ENCODE data around the gene GLYR1. TPM values are rescaled to one million over a fixed set of nuclear protein-coding genes. Genes with fewer than 3 reads are reported as not detected.

The GLYR1 gene
- polyA plus RNA-seq, 1 donor (not counting 4 experiments of a cell fraction or from before 2014, with no cell fraction given), result 42.6 TPM

DNA sequence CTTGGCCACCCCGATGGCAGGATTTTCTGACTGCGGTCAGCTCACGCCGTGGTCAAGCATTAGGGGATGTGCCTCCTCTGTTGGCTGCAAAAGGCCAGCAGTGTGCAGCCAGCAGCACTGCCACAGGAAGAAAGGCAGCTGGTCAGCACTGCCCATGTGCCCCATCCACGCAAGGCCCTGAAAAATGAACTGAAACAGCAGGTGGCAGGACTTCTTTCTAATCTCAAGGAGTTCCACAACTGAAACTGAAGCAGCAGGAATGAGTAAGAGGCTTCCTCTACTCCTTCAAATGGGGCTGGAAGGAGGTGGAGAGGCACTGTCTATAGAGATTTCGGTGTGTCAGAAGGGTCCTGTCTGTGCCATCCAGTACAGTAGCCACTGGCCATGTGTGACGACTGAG is 83.3 kb downstream of the GLYR1 start:
- dilution Hi-C loops (cut with MboI; ENCODE audit: extremely low pct_ligation_motif_present, low sequenced_read_pairs), result no loop called here
- Histone ChIP-seq H3K9me3 (ENCODE audit: control insufficient read depth, low read depth, low read length) (no peaks in the 10 kb centered on the region), H3K9ac (ENCODE audit: control insufficient read depth, extremely low read depth, insufficient read depth, low read length) (no peak overlapping the region), H3K4me3 (ENCODE audit: control insufficient read depth in 2 of 3, extremely low read depth in 1 of 3, insufficient read depth in 2 of 3, low read depth in 1 of 3, low read length in 3 of 3) (no peak overlapping the region), H3K27me3 (ENCODE audit: control insufficient read depth, extremely low read depth, insufficient read depth, low read length) (no peaks in the 10 kb centered on the region), H3K4me2 (ENCODE audit: control insufficient read depth, extremely low read depth, insufficient read depth, low read depth, low read length) (no peak overlapping the region), H4K20me1 (ENCODE audit: control insufficient read depth, extremely low read depth, insufficient read depth, low read length) (no peaks in the 10 kb centered on the region), H3K27ac (ENCODE audit: control insufficient read depth, insufficient read depth, low read length) (no peak overlapping the region), H3K4me1 (ENCODE audit: control insufficient read depth, extremely low read depth, insufficient read depth, low read length) (peaks cover 11% of the 10 kb centered on the region), H3K36me3 (ENCODE audit: control insufficient read depth in 2 of 2, extremely low read depth in 1 of 2, insufficient read depth in 2 of 2, low read length in 2 of 2) (peaks cover 23 to 32% of the 10 kb centered on the region in 2 experiments), H2AFZ (ENCODE audit: control insufficient read depth, low read length) (no peak overlapping the region), H3K79me2 (ENCODE audit: control insufficient read depth, insufficient read depth, low read length) (peaks cover 21% of the 10 kb centered on the region), H3K9me1 (ENCODE audit: control insufficient read depth, extremely low read depth, insufficient read depth, low read length) (no peaks in the 10 kb centered on the region)
- FAIRE-seq (no peak), DNase-seq (ENCODE audit: low read depth, low spot score) (no peak)
- TF ChIP-seq EZH2 (IDR thresholded peaks at IDR 0.05; ENCODE audit: low read length), result no peak
- TF ChIP-seq, protein P1, sequence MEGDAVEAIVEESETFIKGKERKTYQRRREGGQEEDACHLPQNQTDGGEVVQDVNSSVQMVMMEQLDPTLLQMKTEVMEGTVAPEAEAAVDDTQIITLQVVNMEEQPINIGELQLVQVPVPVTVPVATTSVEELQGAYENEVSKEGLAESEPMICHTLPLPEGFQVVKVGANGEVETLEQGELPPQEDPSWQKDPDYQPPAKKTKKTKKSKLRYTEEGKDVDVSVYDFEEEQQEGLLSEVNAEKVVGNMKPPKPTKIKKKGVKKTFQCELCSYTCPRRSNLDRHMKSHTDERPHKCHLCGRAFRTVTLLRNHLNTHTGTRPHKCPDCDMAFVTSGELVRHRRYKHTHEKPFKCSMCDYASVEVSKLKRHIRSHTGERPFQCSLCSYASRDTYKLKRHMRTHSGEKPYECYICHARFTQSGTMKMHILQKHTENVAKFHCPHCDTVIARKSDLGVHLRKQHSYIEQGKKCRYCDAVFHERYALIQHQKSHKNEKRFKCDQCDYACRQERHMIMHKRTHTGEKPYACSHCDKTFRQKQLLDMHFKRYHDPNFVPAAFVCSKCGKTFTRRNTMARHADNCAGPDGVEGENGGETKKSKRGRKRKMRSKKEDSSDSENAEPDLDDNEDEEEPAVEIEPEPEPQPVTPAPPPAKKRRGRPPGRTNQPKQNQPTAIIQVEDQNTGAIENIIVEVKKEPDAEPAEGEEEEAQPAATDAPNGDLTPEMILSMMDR (optimal IDR thresholded peaks at IDR 0.05 in 1 of 3, IDR thresholded peaks at IDR 0.05 in 1 of 3, conservative IDR thresholded peaks at IDR 0.05 in 1 of 3; ENCODE audit: extremely low read depth in 1 of 3, insufficient read depth in 2 of 3, low read length in 3 of 3), result no peak

DNA sequence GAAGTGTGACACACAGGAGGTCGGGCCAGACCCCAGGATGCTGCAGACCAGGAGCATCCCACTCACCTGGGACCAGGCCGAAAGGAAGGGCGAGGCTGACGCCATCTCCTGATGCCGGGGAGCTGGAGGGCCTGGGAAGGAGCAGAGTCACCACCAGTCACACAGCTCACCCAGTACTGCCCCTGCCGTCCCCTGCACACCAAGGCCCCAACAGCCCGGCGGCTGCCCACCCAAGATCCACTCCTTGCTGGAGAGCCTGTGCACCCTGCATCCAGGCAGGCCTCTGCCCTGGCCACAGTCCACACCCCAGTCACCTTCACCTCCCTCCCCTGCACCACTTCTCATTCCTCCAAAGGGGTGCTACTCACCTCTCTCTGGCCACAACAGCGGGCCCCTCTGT is 84.9 kb downstream of the GLYR1 start:
- Histone ChIP-seq H3K4me1 (ENCODE audit: control insufficient read depth, extremely low read depth, insufficient read depth, low read length) (peaks cover 8% of the 10 kb centered on the region), H3K4me2 (ENCODE audit: control insufficient read depth, extremely low read depth, insufficient read depth, low read depth, low read length) (no peak overlapping the region), H3K79me2 (ENCODE audit: control insufficient read depth, insufficient read depth, low read length) (peaks cover 21% of the 10 kb centered on the region), H4K20me1 (ENCODE audit: control insufficient read depth, extremely low read depth, insufficient read depth, low read length) (no peaks in the 10 kb centered on the region), H3K27me3 (ENCODE audit: control insufficient read depth, extremely low read depth, insufficient read depth, low read length) (no peaks in the 10 kb centered on the region), H3K4me3 (ENCODE audit: control insufficient read depth in 2 of 3, extremely low read depth in 1 of 3, insufficient read depth in 2 of 3, low read depth in 1 of 3, low read length in 3 of 3) (no peak overlapping the region), H3K27ac (ENCODE audit: control insufficient read depth, insufficient read depth, low read length) (no peak overlapping the region), H3K9me1 (ENCODE audit: control insufficient read depth, extremely low read depth, insufficient read depth, low read length) (no peaks in the 10 kb centered on the region), H3K9ac (ENCODE audit: control insufficient read depth, extremely low read depth, insufficient read depth, low read length) (no peak overlapping the region), H2AFZ (ENCODE audit: control insufficient read depth, low read length) (no peak overlapping the region), H3K36me3 (ENCODE audit: control insufficient read depth in 2 of 2, extremely low read depth in 1 of 2, insufficient read depth in 2 of 2, low read length in 2 of 2) (peaks cover 23 to 37% of the 10 kb centered on the region in 2 experiments), H3K9me3 (ENCODE audit: control insufficient read depth, low read depth, low read length) (no peaks in the 10 kb centered on the region)
- no peak for DNase-seq (ENCODE audit: low read depth, low spot score)
- dilution Hi-C loops (cut with MboI; ENCODE audit: extremely low pct_ligation_motif_present, low sequenced_read_pairs), result no loop called here
- no peak for TF ChIP-seq EZH2 (IDR thresholded peaks at IDR 0.05; ENCODE audit: low read length)
- TF ChIP-seq, protein P1 (optimal IDR thresholded peaks at IDR 0.05 in 1 of 3, IDR thresholded peaks at IDR 0.05 in 1 of 3, conservative IDR thresholded peaks at IDR 0.05 in 1 of 3; ENCODE audit: extremely low read depth in 1 of 3, insufficient read depth in 2 of 3, low read length in 3 of 3), result no peak
- FAIRE-seq, result no peak
